ENCODE results near the gene EXOC6B. TPM values are rescaled to one million over a fixed set of nuclear protein-coding genes. Genes with fewer than 3 reads are reported as not detected.

EXOC6B gene
- total RNA-seq, 1 experiment from 2014 or later: 40.1 TPM

DNA sequence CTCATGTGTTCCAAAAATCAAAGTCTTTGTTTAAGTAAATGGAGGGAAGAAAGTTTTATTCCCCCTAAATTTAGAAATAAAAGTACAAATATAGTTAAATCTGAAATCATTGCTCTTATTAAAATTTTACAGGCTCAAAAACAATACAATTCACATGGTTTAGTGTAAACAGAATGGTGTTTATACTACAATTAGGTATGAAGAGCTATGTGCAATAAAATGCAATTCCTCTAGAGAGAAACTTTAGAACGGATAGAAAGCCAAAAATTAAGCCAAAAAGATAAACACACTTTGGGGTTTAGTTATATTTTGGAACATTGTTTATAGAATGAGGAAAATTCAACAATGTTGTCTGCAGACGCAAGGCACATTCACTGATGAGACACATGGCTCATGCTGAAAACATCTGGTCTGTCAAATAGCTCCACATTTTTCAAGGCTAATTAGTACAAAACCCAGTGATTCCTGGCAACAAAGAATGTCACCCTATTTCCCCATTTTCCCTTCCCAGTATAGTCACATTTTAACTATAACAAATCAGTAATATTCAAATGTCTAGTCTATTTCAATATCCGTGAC, 103.3 kb downstream of the EXOC6B start:
- Histone ChIP-seq H3T11ph (ENCODE audit: low read length) (no peak overlapping the region), H3K27me3 (ENCODE audit: insufficient read depth, low read length) (no peaks in the 10 kb centered on the region), H3K14ac (ENCODE audit: insufficient read depth, low read length) (no peak overlapping the region), H3K27ac (ENCODE audit: insufficient read length, low read depth, low read length) (no peak overlapping the region), H4K20me1 (ENCODE audit: control insufficient read depth, insufficient read depth, insufficient read length) (no peaks in the 10 kb centered on the region), H2BK20ac (ENCODE audit: low read depth, low read length, poor library complexity, severe bottlenecking) (no peak overlapping the region), H3K23me2 (ENCODE audit: insufficient read length, low read depth, low read length, poor library complexity, severe bottlenecking) (no peaks in the 10 kb centered on the region), H2AK5ac (ENCODE audit: insufficient read length, low read length) (no peak overlapping the region), H2BK15ac (ENCODE audit: low read depth, low read length) (no peak overlapping the region), H3K9ac (ENCODE audit: extremely low read depth, insufficient read length, low read length) (no peak overlapping the region), H2BK5ac (ENCODE audit: insufficient read length, low read length) (no peak overlapping the region), H3K23ac (ENCODE audit: insufficient read length, low read depth, low read length) (no peak overlapping the region), H3K4me2 (ENCODE audit: insufficient read depth, insufficient read length, low read length) (no peak overlapping the region), H2BK12ac (ENCODE audit: insufficient read length, low read depth, low read length) (no peak overlapping the region), H3K4ac (ENCODE audit: low read depth, low read length) (no peak overlapping the region), H2BK120ac (ENCODE audit: low read depth, low read length, poor library complexity, severe bottlenecking) (no peak overlapping the region), H4K91ac (ENCODE audit: insufficient read length, low read depth, low read length) (no peak overlapping the region), H4K5ac (ENCODE audit: insufficient read length, low read depth, low read length) (no peak overlapping the region), H3K56ac (ENCODE audit: insufficient read length, low read depth, low read length) (no peak overlapping the region), H2AFZ (ENCODE audit: low read length) (no peak overlapping the region), H3K4me1 (ENCODE audit: insufficient read depth, low read length) (no peaks in the 10 kb centered on the region; the same call in 1 of the 2 replicates), H3K79me2 (ENCODE audit: insufficient read depth, low read length) (no peaks in the 10 kb centered on the region), H3K18ac (ENCODE audit: insufficient read length, low read depth, low read length) (no peak overlapping the region), H3K9me3 (ENCODE audit: control insufficient read depth, low read depth, low read length) (no peaks in the 10 kb centered on the region), H3K79me1 (ENCODE audit: insufficient read depth, low read depth, low read length, poor library complexity, severe bottlenecking) (no peaks in the 10 kb centered on the region), H4K8ac (replicated peaks; ENCODE audit: insufficient read length, low read depth, low read length) (no peak overlapping the region)
- Mint-ChIP-seq H3K27me3 (ENCODE audit: low read depth) (no peaks in the 10 kb centered on the region), H3K9me3 (no peaks in the 10 kb centered on the region), H3K36me3 (ENCODE audit: insufficient read depth in 1 of 3, low read depth in 3 of 3) (no peaks in the 10 kb centered on the region), H3K4me3 (no peak overlapping the region), H3K27ac (0 out of 7 replicates have a peak overlapping the region, but pooled peaks of 1 of the 3 experiments have one; percentile 19), H3K4me1 (peaks cover 25 to 27% of the 10 kb centered on the region in 2 experiments)
- TF ChIP-seq, protein P1, sequence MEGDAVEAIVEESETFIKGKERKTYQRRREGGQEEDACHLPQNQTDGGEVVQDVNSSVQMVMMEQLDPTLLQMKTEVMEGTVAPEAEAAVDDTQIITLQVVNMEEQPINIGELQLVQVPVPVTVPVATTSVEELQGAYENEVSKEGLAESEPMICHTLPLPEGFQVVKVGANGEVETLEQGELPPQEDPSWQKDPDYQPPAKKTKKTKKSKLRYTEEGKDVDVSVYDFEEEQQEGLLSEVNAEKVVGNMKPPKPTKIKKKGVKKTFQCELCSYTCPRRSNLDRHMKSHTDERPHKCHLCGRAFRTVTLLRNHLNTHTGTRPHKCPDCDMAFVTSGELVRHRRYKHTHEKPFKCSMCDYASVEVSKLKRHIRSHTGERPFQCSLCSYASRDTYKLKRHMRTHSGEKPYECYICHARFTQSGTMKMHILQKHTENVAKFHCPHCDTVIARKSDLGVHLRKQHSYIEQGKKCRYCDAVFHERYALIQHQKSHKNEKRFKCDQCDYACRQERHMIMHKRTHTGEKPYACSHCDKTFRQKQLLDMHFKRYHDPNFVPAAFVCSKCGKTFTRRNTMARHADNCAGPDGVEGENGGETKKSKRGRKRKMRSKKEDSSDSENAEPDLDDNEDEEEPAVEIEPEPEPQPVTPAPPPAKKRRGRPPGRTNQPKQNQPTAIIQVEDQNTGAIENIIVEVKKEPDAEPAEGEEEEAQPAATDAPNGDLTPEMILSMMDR (conservative IDR thresholded peaks at IDR 0.05): no peak
- no peak for DNase-seq
- WGBS (ENCODE audit: extremely low coverage, insufficient read length, low lambda C conversion rate): no CpG with 5 or more reads among the region's 3 CpGs
